Gastrocnemius medialis (tissue), 4 donors: ENCODE results near the gene AP1S2.

Experiments
- POLR2A ChIP-seq, 2 donors: fragments of 450-650 bp; IDR thresholded peaks; one replicate each; pipeline ENCODE4 v1.6.1; 2017; ENCODE audit warnings: antibody characterized with exemption in 2 of 2, mild to moderate bottlenecking in 2 of 2, moderate library complexity in 2 of 2
- TF ChIP-seq, protein P1 (sequence below), 5 experiments: fragments of 450-650 bp in 3 of 5; fragments of 200-600 bp in 2 of 5; sonication (generic) in 2 of 5; IDR thresholded peaks in 4 of 5; conservative IDR thresholded peaks in 1 of 5; 1 replicate in 4 of 5; 2 replicates in 1 of 5; pipeline ENCODE4 v1.5.1; 2016 to 2019; ENCODE audit warnings: antibody characterized with exemption in 5 of 5, mild to moderate bottlenecking in 3 of 5, moderate library complexity in 3 of 5

DNA sequence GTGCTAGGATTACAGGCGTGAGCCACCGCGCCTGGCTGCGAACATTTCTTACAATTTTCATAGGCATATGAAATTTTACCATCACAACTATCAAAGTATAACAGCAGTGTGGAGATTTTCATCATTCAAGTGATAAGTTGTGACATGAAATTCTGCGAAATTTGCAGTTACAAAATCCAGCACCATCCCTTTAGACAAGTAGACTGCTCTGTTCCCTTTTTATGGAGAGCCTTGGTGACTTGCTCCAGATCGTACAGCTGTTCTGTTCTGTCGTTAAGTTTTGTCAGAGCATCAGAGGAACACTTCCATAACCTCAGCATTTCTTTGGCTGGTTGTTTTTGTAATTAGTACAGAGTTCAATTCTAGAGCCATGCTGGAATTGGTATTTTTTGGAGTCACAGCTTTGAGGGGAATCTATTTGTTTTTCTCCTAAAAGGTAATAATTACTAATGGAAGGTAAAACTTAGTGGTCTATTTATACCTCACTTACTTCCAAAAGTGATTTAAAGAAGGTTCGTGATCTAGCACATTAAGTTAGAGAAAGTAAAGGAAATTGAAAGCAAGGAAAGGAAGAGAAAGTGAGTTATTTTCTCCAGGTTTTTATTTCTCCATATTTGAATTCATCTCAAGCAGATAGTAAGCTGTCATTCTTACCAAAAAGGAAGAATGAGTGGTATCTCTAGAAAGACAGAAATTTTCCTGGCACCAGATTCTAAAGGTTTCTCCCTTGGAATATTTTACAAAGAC is 42.2 kb downstream of the AP1S2 start:
- no peak for TF ChIP-seq POLR2A (IDR thresholded peaks at IDR 0.05)
- TF ChIP-seq, protein P1, sequence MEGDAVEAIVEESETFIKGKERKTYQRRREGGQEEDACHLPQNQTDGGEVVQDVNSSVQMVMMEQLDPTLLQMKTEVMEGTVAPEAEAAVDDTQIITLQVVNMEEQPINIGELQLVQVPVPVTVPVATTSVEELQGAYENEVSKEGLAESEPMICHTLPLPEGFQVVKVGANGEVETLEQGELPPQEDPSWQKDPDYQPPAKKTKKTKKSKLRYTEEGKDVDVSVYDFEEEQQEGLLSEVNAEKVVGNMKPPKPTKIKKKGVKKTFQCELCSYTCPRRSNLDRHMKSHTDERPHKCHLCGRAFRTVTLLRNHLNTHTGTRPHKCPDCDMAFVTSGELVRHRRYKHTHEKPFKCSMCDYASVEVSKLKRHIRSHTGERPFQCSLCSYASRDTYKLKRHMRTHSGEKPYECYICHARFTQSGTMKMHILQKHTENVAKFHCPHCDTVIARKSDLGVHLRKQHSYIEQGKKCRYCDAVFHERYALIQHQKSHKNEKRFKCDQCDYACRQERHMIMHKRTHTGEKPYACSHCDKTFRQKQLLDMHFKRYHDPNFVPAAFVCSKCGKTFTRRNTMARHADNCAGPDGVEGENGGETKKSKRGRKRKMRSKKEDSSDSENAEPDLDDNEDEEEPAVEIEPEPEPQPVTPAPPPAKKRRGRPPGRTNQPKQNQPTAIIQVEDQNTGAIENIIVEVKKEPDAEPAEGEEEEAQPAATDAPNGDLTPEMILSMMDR (IDR thresholded peaks at IDR 0.05 in 4 of 5, conservative IDR thresholded peaks at IDR 0.05 in 1 of 5) = no peak
